Neural progenitor cell (in vitro differentiated cells): ENCODE measurements around the gene SLCO3A1.

Experiments
- CTCF ChIP-seq: fragments of 200-600 bp; sonication (generic); IDR thresholded peaks from 2 replicates; pipeline ENCODE4 v1.5.1; 2017; ENCODE audit warnings: antibody characterized with exemption, mild to moderate bottlenecking
- EZH2 ChIP-seq: fragments of 200-600 bp; sonication (generic); IDR thresholded peaks from 2 replicates; pipeline ENCODE4 v1.6.1; 2017; ENCODE audit warnings: antibody characterized with exemption, mild to moderate bottlenecking, moderate library complexity

- TF ChIP-seq CTCF (no peak), EZH2 (no peak)
These were observed 265.4 kb downstream of the SLCO3A1 start for GRCh38 chr15:92118936-92119325.
